SK-N-SH treated with all-trans-retinoic acid at 6 μM for 48 hours (cell line): Measurements from ENCODE around the gene E2F8.
A peak's percentile ranks its signal among the peaks of the same experiment; 100 is the strongest.

ENCODE experiments used
- ATAC-seq: fragments of 200-7000 bp; cut with Tn5 transposase; 3 replicates; pipeline ENCODE4 v1.9.1; 2020; ENCODE audit warnings: mild to moderate bottlenecking, moderate library complexity
- ARNTL ChIP-seq: fragments of 450-650 bp; formaldehyde crosslinking; IDR thresholded peaks from 2 replicates; pipeline ENCODE4 v1.5.0; 2020; ENCODE audit warnings: low read depth, mild to moderate bottlenecking, moderate library complexity, borderline replicate concordance
- BACH2 ChIP-seq: fragments of 250-450 bp; sonication (Bioruptor Pico); IDR thresholded peaks from 2 replicates; pipeline ENCODE4 v1.9.0; 2021; ENCODE audit warnings: mild to moderate bottlenecking, borderline replicate concordance
- CREB5 ChIP-seq: fragments of 250-450 bp; sonication (Bioruptor Pico); IDR thresholded peaks from 2 replicates; pipeline ENCODE4 v1.5.1; 2020; ENCODE audit warnings: low read depth, mild to moderate bottlenecking, moderate library complexity
- CSDC2 ChIP-seq: fragments of 250-450 bp; sonication (Bioruptor Pico); IDR thresholded peaks from 2 replicates; pipeline ENCODE4 v1.5.0; 2020; ENCODE audit warnings: mild to moderate bottlenecking, moderate library complexity
- CSRNP3 ChIP-seq: fragments of 250-450 bp; sonication (Bioruptor Pico); IDR thresholded peaks from 2 replicates; pipeline ENCODE4 v1.5.1; 2021; ENCODE audit warnings: mild to moderate bottlenecking, moderate library complexity
- ESRRG ChIP-seq: fragments of 250-450 bp; sonication (Bioruptor Pico); IDR thresholded peaks from 2 replicates; pipeline ENCODE4 v1.6.1; 2021; ENCODE audit warnings: mild to moderate bottlenecking
- GLIS3 ChIP-seq: fragments of 250-450 bp; sonication (Bioruptor Pico); IDR thresholded peaks from 2 replicates; pipeline ENCODE4 v1.5.0; 2020; ENCODE audit warnings: mild to moderate bottlenecking, moderate library complexity
- ISL1 ChIP-seq: fragments of 250-450 bp; sonication (Bioruptor Pico); IDR thresholded peaks from 2 replicates; pipeline ENCODE4 v2.1.2; 2022; ENCODE audit warnings: mild to moderate bottlenecking, moderate library complexity
- OSR1 ChIP-seq: fragments of 250-450 bp; sonication (Bioruptor Pico); IDR thresholded peaks from 2 replicates; pipeline ENCODE4 v1.8.0; 2022; ENCODE audit warnings: moderate library complexity, mild to moderate bottlenecking, inconsistent platforms
- PATZ1 ChIP-seq: fragments of 250-450 bp; sonication (Bioruptor Pico); IDR thresholded peaks from 2 replicates; pipeline ENCODE4 v1.8.0; 2020; ENCODE audit warnings: mild to moderate bottlenecking, moderate library complexity, borderline replicate concordance
- POU6F1 ChIP-seq: fragments of 250-450 bp; sonication (Bioruptor Pico); IDR thresholded peaks from 2 replicates; pipeline ENCODE4 v1.8.0; 2021; ENCODE audit warnings: low read depth, mild to moderate bottlenecking, moderate library complexity, borderline replicate concordance
- PPARA ChIP-seq: fragments of 250-450 bp; sonication (Bioruptor Pico); IDR thresholded peaks from 2 replicates; pipeline ENCODE4 v1.5.0; 2020; ENCODE audit warnings: mild to moderate bottlenecking, borderline replicate concordance
- RARB ChIP-seq: fragments of 250-450 bp; sonication (Bioruptor Pico); IDR thresholded peaks from 2 replicates; pipeline ENCODE4 v1.8.0; 2021; ENCODE audit warnings: mild to moderate bottlenecking, moderate library complexity
- SNAI2 ChIP-seq: fragments of 250-450 bp; sonication (Bioruptor Pico); IDR thresholded peaks from 2 replicates; pipeline ENCODE4 v1.5.0; 2020; ENCODE audit warnings: mild to moderate bottlenecking, moderate library complexity
- TCF4 ChIP-seq: fragments of 250-450 bp; sonication (Bioruptor Pico); IDR thresholded peaks from 2 replicates; pipeline ENCODE4 v1.8.0; 2021; ENCODE audit warnings: mild to moderate bottlenecking, moderate library complexity, borderline replicate concordance
- TOX ChIP-seq: fragments of 250-450 bp; sonication (Bioruptor Pico); IDR thresholded peaks from 2 replicates; pipeline ENCODE4 v1.8.0; 2021; ENCODE audit warnings: mild to moderate bottlenecking, moderate library complexity, borderline replicate concordance
- TSHZ2 ChIP-seq: fragments of 250-450 bp; sonication (Bioruptor Pico); IDR thresholded peaks from 2 replicates; pipeline ENCODE4 v1.5.0; 2020; ENCODE audit warnings: mild to moderate bottlenecking, moderate library complexity
- ZC3H10 ChIP-seq: fragments of 250-450 bp; sonication (Bioruptor Pico); IDR thresholded peaks from 2 replicates; pipeline ENCODE4 v1.5.1; 2021; ENCODE audit warnings: mild to moderate bottlenecking, moderate library complexity
- ZFP3 ChIP-seq: fragments of 250-450 bp; sonication (Bioruptor Pico); IDR thresholded peaks from 2 replicates; pipeline ENCODE4 v1.5.0; 2020; ENCODE audit warnings: mild to moderate bottlenecking, moderate library complexity
- ZFP30 ChIP-seq: fragments of 450-650 bp; formaldehyde crosslinking; IDR thresholded peaks from 2 replicates; pipeline ENCODE4 v1.5.0; 2022; ENCODE audit warnings: mild to moderate bottlenecking, moderate library complexity
- ZNF565 ChIP-seq: fragments of 450-650 bp; formaldehyde crosslinking; conservative IDR thresholded peaks from 2 replicates; pipeline ENCODE4 v1.5.0; 2020; ENCODE audit warnings: low read depth, mild to moderate bottlenecking, moderate library complexity
- ZNF70 ChIP-seq: fragments of 450-650 bp; formaldehyde crosslinking; IDR thresholded peaks from 2 replicates; pipeline ENCODE4 v1.5.0; 2020; ENCODE audit warnings: mild to moderate bottlenecking, moderate library complexity

E2F8 gene

GRCh38 chr11:19240420-19241259, at the start of gene E2F8:
TSS of gene E2F8 (minus strand) at chr11:19240945. CDS start at chr11:19240121, 824 bp downstream.
- TF ChIP-seq CSDC2 (CRISPR knock-in tag), result no peak
- no peak for TF ChIP-seq ARNTL (CRISPR knock-in tag)
- no peak for TF ChIP-seq POU6F1
- no peak for TF ChIP-seq ZNF565
- TF ChIP-seq GLIS3 (CRISPR knock-in tag), result no peak
- no peak for TF ChIP-seq RARB (CRISPR knock-in tag)
- TF ChIP-seq OSR1, result no peak
- no peak for TF ChIP-seq CREB5 (CRISPR knock-in tag)
- peak; percentile 95 for ATAC-seq

- ATAC-seq, result no peak
- TF ChIP-seq BACH2 (CRISPR knock-in tag), result no peak
- no peak for TF ChIP-seq CSRNP3
- no peak for TF ChIP-seq ZC3H10
- TF ChIP-seq TCF4 (CRISPR knock-in tag), result no peak
- no peak for TF ChIP-seq ZNF565
Measured at GRCh38 chr11:19290356-19290755, 49.6 kb upstream of the E2F8 start.

GRCh38 chr11:19288256-19288655, 47.5 kb upstream of the E2F8 start:
- TF ChIP-seq RARB (CRISPR knock-in tag) (no peak), ZNF565 (no peak), SNAI2 (CRISPR knock-in tag) (no peak), CSRNP3 (no peak), TSHZ2 (no peak), ISL1 (no peak), ESRRG (CRISPR knock-in tag) (no peak), GLIS3 (CRISPR knock-in tag) (no peak), ZNF70 (CRISPR knock-in tag) (no peak), CSDC2 (CRISPR knock-in tag) (no peak), ZFP3 (no peak), TOX (CRISPR knock-in tag) (no peak), PPARA (CRISPR knock-in tag) (no peak), ZFP30 (CRISPR knock-in tag) (no peak), TCF4 (CRISPR knock-in tag) (no peak), POU6F1 (no peak), PATZ1 (CRISPR knock-in tag) (no peak), ZC3H10 (no peak), CREB5 (CRISPR knock-in tag) (no peak), BACH2 (CRISPR knock-in tag) (no peak)
- ATAC-seq, result no peak
